Stomach smooth muscle (tissue), 2 donors: ENCODE data around the gene TGM2.

Experiments
- H3K27ac ChIP-seq: one replicate; pipeline ENCODE4 v1.7.0; 2013; ENCODE audit warnings: mild to moderate bottlenecking, low read length, inconsistent platforms
- H3K27me3 ChIP-seq, 2 donors: one replicate each; pipeline ENCODE4 v1.7.0; 2013; ENCODE audit warnings: low read length in 2 of 2; ENCODE audit not compliant: insufficient read depth in 2 of 2, control insufficient read depth in 1 of 2
- H3K36me3 ChIP-seq, 2 donors: one replicate each; pipeline ENCODE4 v1.7.0; 2013; ENCODE audit warnings: low read length in 2 of 2; ENCODE audit not compliant: control insufficient read depth in 2 of 2, insufficient read depth in 2 of 2
- H3K4me1 ChIP-seq: one replicate; pipeline ENCODE4 v1.7.0; 2013; ENCODE audit warnings: low read length; ENCODE audit not compliant: control insufficient read depth, insufficient read depth
- H3K4me3 ChIP-seq, 2 donors: one replicate each; pipeline ENCODE4 v1.7.0; 2013; ENCODE audit warnings: low read length in 2 of 2
- H3K9ac ChIP-seq, 2 donors: one replicate each; pipeline ENCODE4 v1.7.0; 2013; ENCODE audit warnings: low read length in 2 of 2, mild to moderate bottlenecking in 1 of 2
- H3K9me3 ChIP-seq, 2 donors: one replicate each; pipeline ENCODE4 v1.7.0; 2013; ENCODE audit warnings: low read length in 2 of 2; ENCODE audit not compliant: control insufficient read depth in 2 of 2
- donor health status: healthy.
- donor health status: Pancreatic carcinoma.

TGM2 gene

GRCh38 chr20:38175304-38176180 lies 10.5 kb upstream of the TGM2 start:
- H3K9me3 ChIP-seq: no peaks in the 10 kb centered on the region
- peaks cover 3% of the 10 kb centered on the region for H3K4me1 ChIP-seq
- no peaks in the 10 kb centered on the region for H3K36me3 ChIP-seq
- H3K9ac ChIP-seq: no peak overlapping the region
- H3K27ac ChIP-seq: no peak overlapping the region
- no peak overlapping the region for H3K4me3 ChIP-seq
- H3K27me3 ChIP-seq: no peaks in the 10 kb centered on the region

GRCh38 chr20:38173237-38174156 lies 8.4 kb upstream of the TGM2 start:
- no peaks in the 10 kb centered on the region for H3K9me3 ChIP-seq
- no peak overlapping the region for H3K4me3 ChIP-seq
- H3K27ac ChIP-seq: no peak overlapping the region
- no peak overlapping the region for H3K9ac ChIP-seq
- H3K36me3 ChIP-seq: no peaks in the 10 kb centered on the region
- H3K4me1 ChIP-seq: peaks cover 8% of the 10 kb centered on the region
- H3K27me3 ChIP-seq: no peaks in the 10 kb centered on the region

- no peaks in the 10 kb centered on the region for H3K27me3 ChIP-seq
- H3K4me1 ChIP-seq: peaks cover 19% of the 10 kb centered on the region
- H3K4me3 ChIP-seq: no peak overlapping the region
- no peak overlapping the region for H3K27ac ChIP-seq
- H3K36me3 ChIP-seq: no peaks in the 10 kb centered on the region
- no peak overlapping the region for H3K9ac ChIP-seq
- H3K9me3 ChIP-seq: no peaks in the 10 kb centered on the region
Observed at GRCh38 chr20:38172408-38172807, 7.3 kb upstream of the TGM2 start.

GRCh38 chr20:38171675-38172043 lies 6.6 kb upstream of the TGM2 start:
- no peak overlapping the region for H3K4me3 ChIP-seq
- no peaks in the 10 kb centered on the region for H3K9me3 ChIP-seq
- H3K36me3 ChIP-seq: no peaks in the 10 kb centered on the region
- no peak overlapping the region for H3K9ac ChIP-seq
- peak overlapping the region; percentile 18 for H3K27ac ChIP-seq
- peaks cover 26% of the 10 kb centered on the region for H3K4me1 ChIP-seq
- no peaks in the 10 kb centered on the region for H3K27me3 ChIP-seq

- H3K9ac ChIP-seq: peak overlapping the region in 1 of 2 donors; percentile 36
- peaks cover 33% of the 10 kb centered on the region for H3K4me1 ChIP-seq
- H3K27ac ChIP-seq: peak overlapping the region; percentile 18
- H3K4me3 ChIP-seq: no peak overlapping the region
- H3K27me3 ChIP-seq: no peaks in the 10 kb centered on the region
- H3K9me3 ChIP-seq: no peaks in the 10 kb centered on the region
- H3K36me3 ChIP-seq: no peaks in the 10 kb centered on the region
Observed at GRCh38 chr20:38170826-38171674, 6.0 kb upstream of the TGM2 start.

- H3K36me3 ChIP-seq: no peaks in the 10 kb centered on the region
- H3K4me1 ChIP-seq: peaks cover 40% of the 10 kb centered on the region
- no peak overlapping the region for H3K9ac ChIP-seq
- H3K27ac ChIP-seq: peak overlapping the region; percentile 6
- H3K9me3 ChIP-seq: no peaks in the 10 kb centered on the region
- H3K4me3 ChIP-seq: no peak overlapping the region
- H3K27me3 ChIP-seq: no peaks in the 10 kb centered on the region
Observed at GRCh38 chr20:38170219-38170825, 5.3 kb upstream of the TGM2 start.

- no peaks in the 10 kb centered on the region for H3K9me3 ChIP-seq
- no peaks in the 10 kb centered on the region for H3K36me3 ChIP-seq
- H3K4me3 ChIP-seq: no peak overlapping the region
- H3K27me3 ChIP-seq: no peaks in the 10 kb centered on the region
- no peak overlapping the region for H3K27ac ChIP-seq
- peaks cover 45% of the 10 kb centered on the region for H3K4me1 ChIP-seq
- no peak overlapping the region for H3K9ac ChIP-seq
Observed at GRCh38 chr20:38169636-38170193, 4.6 kb upstream of the TGM2 start.

GRCh38 chr20:38168791-38169589 lies 3.9 kb upstream of the TGM2 start:
- Histone ChIP-seq H3K9ac (no peak overlapping the region), H3K4me1 (peaks cover 53% of the 10 kb centered on the region), H3K27ac (peak overlapping the region; percentile 55)

GRCh38 chr20:38167851-38168760 lies 3.0 kb upstream of the TGM2 start:
- Histone ChIP-seq H3K9me3 (no peaks in the 10 kb centered on the region), H3K4me1 (peaks cover 61% of the 10 kb centered on the region), H3K9ac (peak overlapping the region in 1 of 2 donors; percentile 21), H3K4me3 (no peak overlapping the region), H3K27me3 (no peaks in the 10 kb centered on the region), H3K36me3 (no peaks in the 10 kb centered on the region), H3K27ac (peak overlapping the region; percentile 55)

More at GRCh38 chr20:38168791-38169589, 3.9 kb upstream of the TGM2 start:
- Histone ChIP-seq H3K27me3 (no peaks in the 10 kb centered on the region), H3K36me3 (no peaks in the 10 kb centered on the region), H3K9me3 (no peaks in the 10 kb centered on the region), H3K4me3 (no peak overlapping the region)
